AG08395 (cell line): ENCODE results near the gene RNU4-1.

Experiments
- DNase-seq: peaks from one replicate; pipeline ENCODE4 v3.0.0; 2012; ENCODE audit warnings: mixed read lengths, low spot score

RNU4-1 gene

GRCh38 chr12:120290609-120291305 lies 2.3 kb downstream of the RNU4-1 start:
- DNase-seq, result no peak

GRCh38 chr12:120287491-120287890 lies 5.5 kb downstream of the RNU4-1 start:
- no peak for DNase-seq

- DNase-seq, result no peak
These were observed 6.1 kb downstream of the RNU4-1 start for GRCh38 chr12:120286768-120287490.

- no peak for DNase-seq
These were observed 8.7 kb downstream of the RNU4-1 start for GRCh38 chr12:120284381-120284780.

GRCh38 chr12:120283318-120283717 lies 9.7 kb downstream of the RNU4-1 start:
- no peak for DNase-seq

GRCh38 chr12:120278137-120279069 lies 14.6 kb downstream of the RNU4-1 start:
- DNase-seq, result no peak

- no peak for DNase-seq
These were observed 16.3 kb downstream of the RNU4-1 start for GRCh38 chr12:120276734-120277133.

- DNase-seq, result no peak
These were observed 25.3 kb downstream of the RNU4-1 start for GRCh38 chr12:120267736-120268135.

GRCh38 chr12:120266180-120266870 lies 26.7 kb downstream of the RNU4-1 start:
- DNase-seq, result no peak

- peak; percentile 97 for DNase-seq
These were observed 27.4 kb downstream of the RNU4-1 start, which contains the start of gene PXN for GRCh38 chr12:120265473-120266179. Gene PXN (minus strand): TSS chr12:120265730. CDS start chr12:120265629, 101 bp downstream.

- DNase-seq, result no peak
These were observed 28.0 kb downstream of the RNU4-1 start for GRCh38 chr12:120264904-120265472.

- no peak for DNase-seq
These were observed 28.7 kb downstream of the RNU4-1 start for GRCh38 chr12:120264086-120264903.

- DNase-seq, result no peak
These were observed 29.3 kb downstream of the RNU4-1 start for GRCh38 chr12:120263748-120264085.

- DNase-seq, result no peak
These were observed 29.9 kb downstream of the RNU4-1 start for GRCh38 chr12:120262852-120263747.

- no peak for DNase-seq
These were observed 30.8 kb downstream of the RNU4-1 start for GRCh38 chr12:120261951-120262851.

GRCh38 chr12:120260607-120261006 lies 32.4 kb downstream of the RNU4-1 start:
- DNase-seq, result no peak

- no peak for DNase-seq
These were observed 33.4 kb downstream of the RNU4-1 start for GRCh38 chr12:120259418-120260202.
